Endothelial cell of umbilical vein (primary cell): Measurements from ENCODE around the gene ERGIC2. TPM values are rescaled to one million over a fixed set of nuclear protein-coding genes. Genes with fewer than 3 reads are reported as not detected.
"Not testable (repeated sequence)": the region's sequence is repeated elsewhere in the genome, so short reads cannot be mapped to it uniquely, and the experiment has no call there.

Experiments used
- BruUV-seq: library from RNA; stranded (reverse); fragments of 400-500 nt; replicated peaks from 2 replicates; lab custom pipeline; 2021; lab: Mats Ljungman, UMichigan
- CTCF ChIA-PET: fragments of 300-600, 350-600 bp; sonication (Branson Sonifier 250); formaldehyde crosslinking; loops from one replicate; lab custom pipeline; 2021; ENCODE audit warnings: antibody characterized with exemption, inconsistent platforms; lab: Charles Lee
- POLR2A ChIA-PET: fragments of 300-600, 350-600 bp; sonication (Branson Sonifier 250); formaldehyde crosslinking; loops from one replicate; lab custom pipeline; 2021; ENCODE audit warnings: antibody characterized with exemption, inconsistent platforms; lab: Charles Lee
- DNase-seq: peaks from one replicate; pipeline ENCODE4 v3.0.0-alpha.2; 2011; ENCODE audit warnings: low read depth, low spot score
- FAIRE-seq: peaks from 2 replicates; lab custom pipeline; 2011; peaks lifted over from hg19 to GRCh38; lab: Jason Lieb, UNC
- H2AFZ ChIP-seq: 2 replicates; pipeline ENCODE4 v1.6.0; 2012; ENCODE audit warnings: low read depth, low read length, control low read depth, inconsistent platforms
- H3K27ac ChIP-seq: 2 replicates; pipeline ENCODE4 v1.5.1; 2011; ENCODE audit warnings: low read depth, mild to moderate bottlenecking, control low read depth, low read length, moderate library complexity; ENCODE audit not compliant: insufficient read depth
- H3K27me3 ChIP-seq, 2 experiments: 2 replicates each; pipeline versions ENCODE4 v1.6.0 to v1.6.1; 2011; ENCODE audit warnings: low read length in 2 of 2, mixed read lengths in 1 of 2; ENCODE audit not compliant: control insufficient read depth in 2 of 2, insufficient read depth in 2 of 2
- H3K36me3 ChIP-seq, 2 experiments: 2 replicates in 1 of 2; 3 replicates in 1 of 2; pipeline ENCODE4 v1.5.1; 2011; ENCODE audit warnings: low read length in 2 of 2, mild to moderate bottlenecking in 1 of 2, moderate library complexity in 1 of 2; ENCODE audit not compliant: control insufficient read depth in 2 of 2, insufficient read depth in 2 of 2; ENCODE audit errors: extremely low read depth in 1 of 2
- H3K4me1 ChIP-seq: 3 replicates; pipeline ENCODE4 v1.5.1; 2011; ENCODE audit warnings: mild to moderate bottlenecking, low read length; ENCODE audit not compliant: control insufficient read depth, insufficient read depth; ENCODE audit errors: extremely low read depth
- H3K4me2 ChIP-seq: 2 replicates; pipeline ENCODE4 v1.6.1; 2011; ENCODE audit warnings: low read length, control low read depth, mixed read lengths; ENCODE audit not compliant: insufficient read depth
- H3K4me3 ChIP-seq, 3 experiments: fragments of 200-600 bp in 1 of 3; sonication (generic), shearing (Covaris generic) in 1 of 3; replicated peaks in 1 of 3; 2 replicates each; pipeline ENCODE4 v1.5.1; 2011 to 2016; ENCODE audit warnings: control low read depth in 3 of 3, low read length in 3 of 3, mild to moderate bottlenecking in 2 of 3, inconsistent platforms in 1 of 3, low read depth in 1 of 3, moderate library complexity in 1 of 3; ENCODE audit not compliant: insufficient read depth in 1 of 3
- H3K79me2 ChIP-seq: 2 replicates; pipeline ENCODE4 v1.6.0; 2012; ENCODE audit warnings: low read length, inconsistent platforms; ENCODE audit not compliant: control insufficient read depth, insufficient read depth
- H3K9ac ChIP-seq: replicated peaks from 2 replicates; pipeline ENCODE3; 2011; ENCODE audit warnings: low read length, control low read depth; ENCODE audit not compliant: insufficient read depth; ENCODE audit errors: extremely low read depth
- H3K9me1 ChIP-seq: replicated peaks from 3 replicates; pipeline ENCODE4 v1.6.0; 2011; ENCODE audit warnings: mild to moderate bottlenecking, low read length; ENCODE audit not compliant: control insufficient read depth, insufficient read depth; ENCODE audit errors: extremely low read depth
- H3K9me3 ChIP-seq: replicated peaks from 2 replicates; pipeline ENCODE4 v1.5.1; 2012; ENCODE audit warnings: low read length, inconsistent platforms; ENCODE audit not compliant: control insufficient read depth, insufficient read depth
- H4K20me1 ChIP-seq: replicated peaks from 2 replicates; pipeline ENCODE3; 2011; ENCODE audit warnings: mild to moderate bottlenecking, low read length; ENCODE audit not compliant: control insufficient read depth, insufficient read depth; ENCODE audit errors: extremely low read depth
- CTCF ChIP-seq, 2 donors: IDR thresholded peaks; 1 replicate in 1 of 2; 2 replicates in 1 of 2; pipeline ENCODE4 v1.5.1; 2011; ENCODE audit warnings: low read length in 2 of 2, mild to moderate bottlenecking in 2 of 2, moderate library complexity in 2 of 2, control low read depth in 1 of 2, inconsistent platforms in 1 of 2, low read depth in 1 of 2; ENCODE audit not compliant: insufficient read depth in 1 of 2; ENCODE audit errors: extremely low read depth in 1 of 2
- EZH2 ChIP-seq: IDR thresholded peaks from 2 replicates; pipeline ENCODE4 v1.6.1; 2012; ENCODE audit warnings: borderline replicate concordance, low read depth, mild to moderate bottlenecking, moderate library complexity, low read length, inconsistent platforms; ENCODE audit not compliant: severe bottlenecking
- FOS ChIP-seq: IDR thresholded peaks from 2 replicates; pipeline ENCODE4 v1.6.1; 2011; ENCODE audit warnings: mild to moderate bottlenecking, low read length, moderate library complexity, borderline replicate concordance; ENCODE audit not compliant: insufficient read depth
- GATA2 ChIP-seq: IDR thresholded peaks from 2 replicates; pipeline ENCODE4 v1.7.0; 2011; ENCODE audit warnings: low read depth, mild to moderate bottlenecking, moderate library complexity, mixed read lengths, low read length; ENCODE audit not compliant: insufficient read length, insufficient read depth
- JUN ChIP-seq: IDR thresholded peaks from 2 replicates; pipeline ENCODE4 v1.6.1; 2011; ENCODE audit warnings: borderline replicate concordance, low read depth; ENCODE audit not compliant: insufficient read length, insufficient read depth
- MYC ChIP-seq: IDR thresholded peaks from one replicate; pipeline ENCODE4 v1.6.1; 2011; ENCODE audit warnings: mild to moderate bottlenecking, low read depth, low read length
- POLR2A ChIP-seq: IDR thresholded peaks from 2 replicates; pipeline ENCODE4 v1.6.1; 2012; ENCODE audit warnings: low read depth, mild to moderate bottlenecking, control low read depth, low read length
- POLR2AphosphoS5 ChIP-seq: IDR thresholded peaks from 2 replicates; pipeline ENCODE4 v1.6.1; 2012; ENCODE audit warnings: low read depth, mild to moderate bottlenecking, control low read depth, low read length, moderate library complexity; ENCODE audit not compliant: insufficient read depth
- dilution Hi-C: fragments of 300-500 bp; cut with MboI; formaldehyde crosslinking; loops from one replicate; pipeline ENCODE4 v1.15.0; 2019; ENCODE audit warnings: low sequenced_read_pairs; ENCODE audit not compliant: extremely low pct_ligation_motif_present
- intact Hi-C: fragments of 100-400 bp; cut with micrococcal nuclease; formaldehyde crosslinking; loops from one replicate; pipeline ENCODE4 v1.10.0; 2022
- polyA plus RNA-seq, 4 experiments: library from polyadenylated mRNA; depleted of rRNA in 3 of 4; stranded (reverse) in 3 of 4; unstranded in 1 of 4; fragments of >200 nt; gene quantifications; 2 replicates each; pipeline versions ENCODE4 v1.2.1 to v1.2.3, GENCODE V29; 2011 to 2012; ENCODE audit warnings: missing spikeins in 1 of 4
- total RNA-seq: library from RNA; stranded (reverse); gene quantifications from 2 replicates; pipeline ENCODE4 v1.2.3, GENCODE V29; 2021
- TF ChIP-seq, protein P1 (sequence below): IDR thresholded peaks from 2 replicates; pipeline ENCODE4 v1.6.1; 2011; ENCODE audit not compliant: insufficient read depth, insufficient read length

ERGIC2 gene
- total and polyA plus RNA-seq, 2 donors (not counting 3 experiments of a cell fraction or from before 2014, with no cell fraction given) = 20.3 to 60.6 TPM

DNA sequence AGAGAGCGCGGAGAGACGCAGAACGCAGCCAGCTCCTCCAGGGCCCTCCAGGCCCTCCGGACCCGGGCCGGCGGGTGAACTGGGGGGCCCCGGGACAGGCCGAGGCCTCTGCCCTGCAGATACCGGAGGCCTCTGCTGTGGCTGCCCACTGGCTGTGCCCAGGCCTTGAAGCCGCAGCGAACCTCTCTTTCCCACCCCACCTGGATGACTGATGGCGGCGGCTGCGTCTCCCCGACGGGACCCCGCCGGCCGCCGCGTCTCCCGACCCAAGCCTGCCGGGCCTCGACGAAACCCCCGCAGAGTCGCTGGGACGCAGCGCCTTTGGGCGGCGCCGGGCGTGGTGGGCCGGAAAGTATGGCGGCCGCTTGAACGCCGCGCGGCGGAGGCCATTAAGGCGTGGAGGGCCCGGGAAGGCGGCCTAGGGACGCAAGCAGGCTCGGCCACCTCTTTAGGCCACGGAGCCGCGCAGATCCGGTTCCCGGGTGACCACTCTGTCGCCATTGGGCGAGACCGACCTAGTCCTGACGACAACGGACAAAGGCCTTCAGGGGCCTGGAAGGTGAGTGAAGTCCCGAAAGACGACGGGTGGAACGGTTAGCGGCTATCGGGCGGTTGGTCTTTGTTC, 8.4 kb upstream of the ERGIC2 start:
- no peaks in the 10 kb centered on the region for H3K27me3 ChIP-seq
- H3K4me2 ChIP-seq = no peak overlapping the region
- peak overlapping the region in 1 of 3 experiments; percentile 18 for H3K4me3 ChIP-seq
- no peak overlapping the region for H3K9ac ChIP-seq
- H2AFZ ChIP-seq = no peak overlapping the region
- FAIRE-seq (no peak), DNase-seq (no peak)
- no peaks in the 10 kb centered on the region for H3K36me3 ChIP-seq
- H3K4me1 ChIP-seq = no peaks in the 10 kb centered on the region
- H3K79me2 ChIP-seq = no peaks in the 10 kb centered on the region
- dilution Hi-C loops (no loop called here), intact Hi-C loops (no loop called here)
- ChIA-PET POLR2A (no interaction called here), CTCF (no interaction called here)
- peak overlapping the region; percentile 5 for H3K27ac ChIP-seq
- H3K9me3 ChIP-seq = no peaks in the 10 kb centered on the region
- H3K9me1 ChIP-seq = no peaks in the 10 kb centered on the region
- BruUV-seq = no TSS peak
- TF ChIP-seq CTCF (IDR thresholded peaks at IDR 0.05; ENCODE audit: extremely low read depth in 1 of 2, insufficient read depth in 1 of 2, low read depth in 1 of 2, low read length in 2 of 2) (no peak), JUN (no peak), FOS (no peak), POLR2AphosphoS5 (no peak), GATA2 (no peak), EZH2 (no peak), POLR2A (no peak), MYC (no peak)
- TF ChIP-seq, protein P1, sequence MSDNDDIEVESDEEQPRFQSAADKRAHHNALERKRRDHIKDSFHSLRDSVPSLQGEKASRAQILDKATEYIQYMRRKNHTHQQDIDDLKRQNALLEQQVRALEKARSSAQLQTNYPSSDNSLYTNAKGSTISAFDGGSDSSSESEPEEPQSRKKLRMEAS = no peak
- no peaks in the 10 kb centered on the region for H4K20me1 ChIP-seq

GRCh38 chr12:29386084-29386680, 5.2 kb upstream of the ERGIC2 start:
- H3K9me3 ChIP-seq, H3K36me3 ChIP-seq, H3K27me3 ChIP-seq, CTCF ChIA-PET, H3K4me1 ChIP-seq, H3K27ac ChIP-seq, POLR2A ChIA-PET, intact Hi-C loops, DNase-seq, H3K4me2 ChIP-seq, H3K9ac ChIP-seq, dilution Hi-C loops, H3K4me3 ChIP-seq, H2AFZ ChIP-seq, H4K20me1 ChIP-seq, FAIRE-seq, H3K9me1 ChIP-seq, H3K79me2 ChIP-seq, BruUV-seq: not testable (repeated sequence)
